CD4-positive, alpha-beta memory T cell (primary cell): Measurements from ENCODE around the gene MFSD11. TPM values are rescaled to one million over a fixed set of nuclear protein-coding genes. Genes with fewer than 3 reads are reported as not detected.
A peak's percentile ranks its signal among the peaks of the same experiment; 100 is the strongest.
"Not testable (repeated sequence)": the region's sequence is repeated elsewhere in the genome, so short reads cannot be mapped to it uniquely, and the experiment has no call there.

ENCODE experiments used
- CTCF ChIA-PET: fragments of 350-600 bp; sonication (Branson Sonifier 250); formaldehyde crosslinking; loops from one replicate; lab custom pipeline; 2021; ENCODE audit warnings: inconsistent platforms; ENCODE audit not compliant: partially characterized antibody; lab: Charles Lee
- POLR2A ChIA-PET: fragments of 350-600 bp; sonication (Branson Sonifier 250); formaldehyde crosslinking; loops from one replicate; lab custom pipeline; 2021; ENCODE audit not compliant: partially characterized antibody; lab: Charles Lee
- DNase-seq, 5 donors: peaks; one replicate each; pipeline versions ENCODE4 v3.0.0 to v3.0.0-alpha.2; 2020 to 2022; ENCODE audit warnings: mixed read lengths in 1 of 5
- H3K27ac ChIP-seq: one replicate; pipeline ENCODE4 v1.7.0; 2013; ENCODE audit warnings: low read depth, low read length
- H3K27me3 ChIP-seq: 2 replicates; pipeline ENCODE4 v1.7.0; 2013; ENCODE audit warnings: mild to moderate bottlenecking, low read length, moderate library complexity; ENCODE audit not compliant: insufficient read depth
- H3K36me3 ChIP-seq: 2 replicates; pipeline ENCODE4 v1.7.0; 2013; ENCODE audit warnings: mild to moderate bottlenecking, low read length, moderate library complexity; ENCODE audit not compliant: insufficient read depth
- H3K4me1 ChIP-seq: 2 replicates; pipeline ENCODE4 v1.7.0; 2013; ENCODE audit warnings: mild to moderate bottlenecking, low read length, moderate library complexity; ENCODE audit not compliant: insufficient read depth
- H3K4me3 ChIP-seq, 2 donors: one replicate each; pipeline ENCODE4 v1.7.0; 2013; ENCODE audit warnings: low read length in 2 of 2, mild to moderate bottlenecking in 1 of 2
- H3K9me3 ChIP-seq, 2 donors: one replicate each; pipeline ENCODE4 v1.7.0; 2013; ENCODE audit warnings: low read length in 2 of 2, control low read depth in 1 of 2; ENCODE audit not compliant: control insufficient read depth in 1 of 2
- H3K27ac Mint-ChIP-seq, 7 donors: one replicate each; pipeline ENCODE4 v1.8.0; 2020 to 2021; ENCODE audit warnings: mixed read lengths in 7 of 7, mild to moderate bottlenecking in 6 of 7, inconsistent platforms in 3 of 7, moderate library complexity in 3 of 7
- H3K27me3 Mint-ChIP-seq, 2 donors: one replicate each; pipeline ENCODE4 v1.8.0; 2020 to 2021; ENCODE audit warnings: mixed read lengths in 2 of 2
- H3K36me3 Mint-ChIP-seq, 2 donors: one replicate each; pipeline ENCODE4 v1.8.0; 2020 to 2021; ENCODE audit warnings: mixed read lengths in 2 of 2, inconsistent platforms in 1 of 2, mild to moderate bottlenecking in 1 of 2
- H3K4me1 Mint-ChIP-seq, 4 donors: one replicate each; pipeline ENCODE4 v1.8.0; 2020 to 2021; ENCODE audit warnings: mixed read lengths in 4 of 4, mild to moderate bottlenecking in 1 of 4
- H3K4me3 Mint-ChIP-seq, 8 donors: one replicate each; pipeline ENCODE4 v1.8.0; 2020 to 2021; ENCODE audit warnings: mixed read lengths in 8 of 8, mild to moderate bottlenecking in 7 of 8, moderate library complexity in 6 of 8, inconsistent platforms in 3 of 8
- H3K9me3 Mint-ChIP-seq, 8 donors: one replicate each; pipeline ENCODE4 v1.8.0; 2020 to 2021; ENCODE audit warnings: mixed read lengths in 8 of 8, mild to moderate bottlenecking in 5 of 8, inconsistent platforms in 3 of 8, moderate library complexity in 1 of 8
- intact Hi-C: fragments of 100-400 bp; cut with micrococcal nuclease; formaldehyde crosslinking; loops from one replicate; pipeline ENCODE4 v1.15.1; 2023
- polyA plus RNA-seq, 2 donors: library from polyadenylated mRNA; unstranded; fragments of 300-500 nt; fragmentation: Illumina TruSeq; gene quantifications; one replicate each; pipeline ENCODE4 v1.2.3, GENCODE V29; 2021
- total RNA-seq, 2 experiments: library from RNA; stranded (reverse); gene quantifications; one replicate each; pipeline ENCODE4 v1.2.3, GENCODE V29; 2021

Gene MFSD11
- total and polyA plus RNA-seq, 4 experiments from 2014 or later, result 23.1 to 37.8 (median 33.7) TPM

DNA sequence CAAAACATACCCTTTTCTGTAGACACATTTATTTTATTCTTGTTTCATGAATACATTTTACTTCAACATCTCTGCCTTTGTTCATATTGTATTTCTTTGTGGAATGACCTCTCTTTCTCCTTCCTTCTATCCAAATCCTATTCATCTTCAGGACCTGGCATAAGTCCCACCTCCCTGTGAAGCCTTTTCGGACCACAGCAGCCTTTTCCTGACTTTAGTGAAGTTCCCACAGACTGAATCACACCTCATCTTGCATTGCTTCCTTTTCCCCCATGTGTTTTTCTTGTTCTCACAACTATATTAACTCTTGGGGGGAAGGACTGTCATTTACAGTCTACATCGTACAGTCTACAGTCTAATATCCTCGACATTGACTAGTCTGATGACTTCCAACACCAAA lies 58.2 kb downstream of the MFSD11 start:
- POLR2A ChIA-PET, result no interaction called here
- Histone ChIP-seq H3K27ac (no peak overlapping the region), H3K4me3 (no peak overlapping the region), H3K9me3 (no peaks in the 10 kb centered on the region), H3K4me1 (peaks cover 10% of the 10 kb centered on the region), H3K36me3 (no peaks in the 10 kb centered on the region), H3K27me3 (no peaks in the 10 kb centered on the region)
- no peaks in the 10 kb centered on the region for H3K27me3 Mint-ChIP-seq
- peak overlapping the region in 1 of 7 donors; percentile 93 for H3K27ac Mint-ChIP-seq
- peaks cover 9 to 13% (median 9%) of the 10 kb centered on the region in 4 donors for H3K4me1 Mint-ChIP-seq
- intact Hi-C loops, result no loop called here
- peaks cover 0 to 9% of the 10 kb centered on the region in 2 donors for H3K36me3 Mint-ChIP-seq
- H3K4me3 Mint-ChIP-seq, result no peak overlapping the region
- CTCF ChIA-PET, result no interaction called here
- DNase-seq, result no peak
- H3K9me3 Mint-ChIP-seq, result no peaks in the 10 kb centered on the region

DNA sequence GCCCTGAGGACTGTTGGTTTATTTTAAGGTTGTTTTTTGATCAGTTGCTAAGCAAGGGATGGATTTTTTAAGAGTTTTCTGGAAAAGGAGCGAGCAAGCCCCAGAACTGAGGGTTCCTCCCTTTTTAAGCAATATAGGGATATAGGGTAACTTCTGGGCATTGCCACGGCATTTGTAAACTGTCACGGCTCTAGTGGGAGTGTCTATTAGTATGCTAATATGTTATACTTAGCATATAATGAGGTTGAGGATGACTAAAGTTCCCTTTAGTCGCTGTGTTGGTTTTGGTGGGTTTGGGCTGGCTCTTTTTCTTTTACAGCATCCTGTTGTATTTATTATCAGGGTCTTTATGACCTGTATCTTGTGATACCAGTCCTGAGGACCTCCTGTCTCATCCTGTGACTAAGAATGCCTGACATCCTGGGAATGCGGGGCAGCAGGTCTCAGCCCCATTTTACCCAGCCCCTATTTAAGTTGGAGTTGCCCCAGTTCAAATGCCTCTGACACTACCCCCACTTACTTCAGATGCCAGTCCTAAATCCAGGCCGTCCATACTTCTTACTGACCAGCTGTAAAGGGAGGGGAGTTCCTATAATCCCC lies 59.4 kb downstream of the MFSD11 start:
- Mint-ChIP-seq H3K4me1 (peaks cover 0 to 4% (median under 1%) of the 10 kb centered on the region in 4 donors), H3K36me3 (peaks cover 0 to 9% of the 10 kb centered on the region in 2 donors), H3K4me3 (no peak overlapping the region), H3K27ac (peak overlapping the region in 1 of 7 donors; percentile 76), H3K27me3 (no peaks in the 10 kb centered on the region), H3K9me3 (no peaks in the 10 kb centered on the region)
- H3K4me3 ChIP-seq, result no peak overlapping the region
- ChIA-PET CTCF (no interaction called here), POLR2A (no interaction called here)
- H3K27ac ChIP-seq, result no peak overlapping the region
- no peaks in the 10 kb centered on the region for H3K4me1 ChIP-seq
- intact Hi-C loops, result no loop called here
- DNase-seq, result no peak
- H3K36me3 ChIP-seq, result no peaks in the 10 kb centered on the region
- no peaks in the 10 kb centered on the region for H3K27me3 ChIP-seq
- no peaks in the 10 kb centered on the region for H3K9me3 ChIP-seq

- H3K4me3 Mint-ChIP-seq, result no peak overlapping the region
Observed at GRCh38 chr17:76801706-76802105, 63.8 kb downstream of the MFSD11 start.

DNA sequence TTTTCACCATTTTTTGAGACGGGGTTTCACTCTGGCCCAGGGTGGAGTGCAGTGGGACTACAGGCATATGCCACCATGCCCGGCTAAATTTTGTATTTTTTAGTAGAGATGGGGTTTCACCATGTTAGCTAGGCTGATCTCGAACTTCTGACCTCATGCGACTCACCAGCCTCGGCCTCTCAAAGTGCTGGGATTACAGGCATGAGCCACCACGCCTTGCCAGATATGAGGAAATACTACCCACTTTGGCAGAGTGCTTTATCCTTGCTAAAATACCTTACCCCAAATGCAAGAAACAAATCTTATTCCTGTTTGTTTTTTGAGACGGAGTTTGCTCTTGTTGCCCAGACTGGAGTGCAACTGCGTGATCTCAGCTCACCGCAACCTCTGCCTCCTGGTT lies 67.4 kb downstream of the MFSD11 start:
- Mint-ChIP-seq H3K9me3 (no peaks in the 10 kb centered on the region), H3K4me1 (no peaks in the 10 kb centered on the region), H3K27me3 (no peaks in the 10 kb centered on the region), H3K4me3 (no peak overlapping the region), H3K36me3 (no peaks in the 10 kb centered on the region), H3K27ac (no peak overlapping the region)
- no peak overlapping the region for H3K27ac ChIP-seq
- H3K36me3 ChIP-seq, result no peaks in the 10 kb centered on the region
- no peak overlapping the region for H3K4me3 ChIP-seq
- intact Hi-C loops, result no loop called here
- no peak for DNase-seq
- peaks cover 0 to 2% of the 10 kb centered on the region in 2 donors for H3K9me3 ChIP-seq
- no peaks in the 10 kb centered on the region for H3K27me3 ChIP-seq
- CTCF ChIA-PET, result no interaction called here
- POLR2A ChIA-PET, result no interaction called here
- no peaks in the 10 kb centered on the region for H3K4me1 ChIP-seq

More at GRCh38 chr17:76801706-76802105, 63.8 kb downstream of the MFSD11 start:
- Histone ChIP-seq H3K27ac (no peak overlapping the region), H3K27me3 (no peaks in the 10 kb centered on the region), H3K9me3 (no peaks in the 10 kb centered on the region), H3K4me3 (no peak overlapping the region), H3K36me3 (no peaks in the 10 kb centered on the region), H3K4me1 (no peaks in the 10 kb centered on the region)
- no peak overlapping the region for H3K27ac Mint-ChIP-seq
- no peaks in the 10 kb centered on the region for H3K9me3 Mint-ChIP-seq
- POLR2A ChIA-PET, result no interaction called here
- CTCF ChIA-PET, result no interaction called here
- intact Hi-C loops, result no loop called here
- no peaks in the 10 kb centered on the region for H3K36me3 Mint-ChIP-seq
- no peak for DNase-seq
- no peaks in the 10 kb centered on the region for H3K27me3 Mint-ChIP-seq
- no peaks in the 10 kb centered on the region for H3K4me1 Mint-ChIP-seq

DNA sequence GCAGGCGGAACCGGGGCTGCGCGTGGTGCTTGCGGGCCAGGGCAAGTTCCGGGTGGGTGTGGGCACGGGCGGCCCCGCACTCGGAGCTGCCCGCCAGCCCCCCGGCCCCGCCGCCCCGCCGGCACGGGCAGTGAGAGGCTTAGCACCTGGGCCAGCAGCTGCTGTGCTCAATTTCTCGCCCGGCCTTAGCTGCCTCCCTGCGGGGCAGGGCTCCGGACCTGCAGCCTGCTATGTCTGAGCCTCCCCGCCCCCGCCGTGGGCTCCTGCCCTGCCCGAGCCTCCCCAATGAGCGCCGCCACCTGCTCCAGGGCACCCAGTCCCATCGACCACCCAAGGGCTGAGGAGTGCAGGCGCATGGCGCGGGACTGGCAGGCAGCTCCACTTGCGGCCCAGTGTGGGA lies 68.2 kb downstream of the MFSD11 start:
- H3K9me3 Mint-ChIP-seq, H3K27me3 Mint-ChIP-seq, H3K27me3 ChIP-seq, DNase-seq, H3K4me1 Mint-ChIP-seq, H3K27ac Mint-ChIP-seq, H3K9me3 ChIP-seq, intact Hi-C loops, H3K36me3 ChIP-seq, CTCF ChIA-PET, H3K36me3 Mint-ChIP-seq, H3K4me3 ChIP-seq, H3K4me1 ChIP-seq, H3K4me3 Mint-ChIP-seq, H3K27ac ChIP-seq: not testable (repeated sequence)
- POLR2A ChIA-PET, result interaction anchor here (1.1 kb wide), 1 partner anchor 16 kb away, joined by 3 read pairs; no protein-coding TSS in a partner anchor

DNA sequence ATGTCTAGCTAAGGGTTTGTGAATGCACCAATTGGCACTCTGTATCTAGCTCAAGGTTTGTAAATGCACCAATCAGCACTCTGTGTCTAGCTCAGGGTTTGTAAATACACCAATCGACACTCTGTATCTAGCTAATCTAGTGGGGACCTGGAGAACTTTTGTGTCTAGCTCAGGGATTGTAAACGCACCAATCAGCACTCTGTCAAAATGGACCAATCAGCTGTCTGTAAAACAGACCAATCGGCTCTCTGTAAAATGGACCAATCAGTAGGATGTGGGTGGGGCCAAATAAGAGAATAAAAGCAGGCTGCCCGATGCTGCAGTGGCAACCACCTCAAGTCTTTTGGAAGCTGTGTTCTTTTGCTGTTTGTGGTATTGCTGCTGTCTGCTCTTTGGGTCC lies 68.8 kb downstream of the MFSD11 start:
- H3K36me3 Mint-ChIP-seq, intact Hi-C loops, H3K9me3 Mint-ChIP-seq, H3K27ac ChIP-seq, H3K4me3 ChIP-seq, H3K27me3 ChIP-seq, H3K36me3 ChIP-seq, DNase-seq, H3K27ac Mint-ChIP-seq, H3K27me3 Mint-ChIP-seq, H3K9me3 ChIP-seq, H3K4me1 Mint-ChIP-seq, H3K4me3 Mint-ChIP-seq, H3K4me1 ChIP-seq, CTCF ChIA-PET: not testable (repeated sequence)
- POLR2A ChIA-PET, result interaction anchor here (1.1 kb wide), 1 partner anchor 17 kb away, joined by 3 read pairs; no protein-coding TSS in a partner anchor

GRCh38 chr17:76808326-76808725 lies 70.4 kb downstream of the MFSD11 start:
- H3K27ac Mint-ChIP-seq, result no peak overlapping the region
- H3K9me3 ChIP-seq, result peaks cover 0 to 2% of the 10 kb centered on the region in 2 donors
- intact Hi-C loops, result no loop called here
- CTCF ChIA-PET, result no interaction called here
- H3K4me3 Mint-ChIP-seq, result no peak overlapping the region
- H3K4me1 ChIP-seq, result no peaks in the 10 kb centered on the region
- POLR2A ChIA-PET, result no interaction called here
- H3K9me3 Mint-ChIP-seq, result no peaks in the 10 kb centered on the region
- H3K27me3 ChIP-seq, result no peaks in the 10 kb centered on the region
- no peak overlapping the region for H3K27ac ChIP-seq
- H3K4me1 Mint-ChIP-seq, result no peaks in the 10 kb centered on the region
- no peaks in the 10 kb centered on the region for H3K36me3 ChIP-seq
- no peak for DNase-seq
- H3K36me3 Mint-ChIP-seq, result no peaks in the 10 kb centered on the region
- no peak overlapping the region for H3K4me3 ChIP-seq
- H3K27me3 Mint-ChIP-seq, result no peaks in the 10 kb centered on the region
